K562 (cell line): ENCODE data around the gene RNASEH2A. TPM values are rescaled to one million over a fixed set of nuclear protein-coding genes. Genes with fewer than 3 reads are reported as not detected.

Experiments used
- HDAC2 ChIP-seq: fragments of 450-650 bp; IDR thresholded peaks from 2 replicates; pipeline ENCODE4 v1.6.1; 2016; ENCODE audit warnings: mild to moderate bottlenecking
- IFI16 ChIP-seq: fragments of 250-450 bp; sonication (Bioruptor Pico); IDR thresholded peaks from 2 replicates; pipeline ENCODE4 v2.1.2; 2022; ENCODE audit warnings: mild to moderate bottlenecking, inconsistent platforms
- JUND ChIP-seq, 2 experiments: IDR thresholded peaks; 2 replicates in 1 of 2; 3 replicates in 1 of 2; pipeline ENCODE4 v1.6.1; 2011; ENCODE audit warnings: borderline replicate concordance in 2 of 2, low read depth in 2 of 2, low read length in 2 of 2, improper control_type of control experiment in 1 of 2, missing biosample characterization in 1 of 2, missing genetic modification characterization in 1 of 2, missing genetic modification reagents in 1 of 2
- KLF6 ChIP-seq: fragments of 250-450 bp; sonication (Bioruptor Pico); IDR thresholded peaks from 2 replicates; pipeline ENCODE4 v1.4.0; 2020; ENCODE audit warnings: mild to moderate bottlenecking, moderate library complexity, borderline replicate concordance
- MTA1 ChIP-seq: fragments of 450-650 bp; IDR thresholded peaks from 2 replicates; pipeline ENCODE4 v1.6.1; 2017; ENCODE audit warnings: borderline replicate concordance
- NUFIP1 ChIP-seq: fragments of 450-650 bp; IDR thresholded peaks from 2 replicates; pipeline ENCODE4 v1.6.1; 2018; ENCODE audit not compliant: partially characterized antibody
- PPARD ChIP-seq: fragments of 250-450 bp; sonication (Bioruptor Pico); IDR thresholded peaks from 2 replicates; pipeline ENCODE4 v1.8.0; 2022; ENCODE audit warnings: inconsistent platforms, mild to moderate bottlenecking, moderate library complexity
- PRMT5 ChIP-seq: sonication (generic); formaldehyde crosslinking; IDR thresholded peaks from 2 replicates; pipeline ENCODE4 v1.5.0; 2020; ENCODE audit warnings: missing genetic modification reagents
- ZC3H4 ChIP-seq: sonication (generic); formaldehyde crosslinking; IDR thresholded peaks from 2 replicates; pipeline ENCODE4 v1.9.0; 2021; ENCODE audit warnings: missing genetic modification reagents, borderline replicate concordance
- ZC3H8 ChIP-seq: fragments of 450-650 bp; IDR thresholded peaks from 2 replicates; pipeline ENCODE4 v1.6.1; 2017
- ZNF436 ChIP-seq: fragments of 250-450, 450-650 bp; sonication (Bioruptor Pico); formaldehyde crosslinking; IDR thresholded peaks from 2 replicates; pipeline ENCODE4 v1.7.0; 2020; ENCODE audit warnings: mild to moderate bottlenecking
- ZNF57 ChIP-seq: fragments of 450-650 bp; formaldehyde crosslinking; IDR thresholded peaks from 2 replicates; pipeline ENCODE4 v1.4.0; 2020; ENCODE audit warnings: mild to moderate bottlenecking, moderate library complexity
- ZSCAN29 ChIP-seq: fragments of 450-650 bp; IDR thresholded peaks from 2 replicates; pipeline ENCODE4 v1.6.1; 2017
- polyA plus RNA-seq, 8 experiments: library from polyadenylated mRNA; depleted of rRNA in 4 of 8; stranded (reverse) in 5 of 8; unstranded in 3 of 8; fragments of >200 nt; fragmentation: Nextera tagmentation in 2 of 8; fragmentation: Illumina TruSeq in 1 of 8; extraction: Ambion mirVana in 2 of 8; extraction: Trizol in 1 of 8; gene quantifications; 2 replicates each; pipeline versions ENCODE4 v1.2.1 to v1.2.3, GENCODE V29; 2011 to 2014; ENCODE audit warnings: inconsistent platforms in 1 of 8, missing spikeins in 1 of 8
- total RNA-seq, 7 experiments: library from RNA; depleted of rRNA in 6 of 7; stranded (reverse); fragments of >200 nt in 6 of 7; fragmentation: Illumina TruSeq in 2 of 7; extraction: Trizol in 2 of 7; gene quantifications; 2 replicates each; pipeline versions ENCODE4 v1.2.1 to v1.2.3, GENCODE V29; 2011 to 2021; ENCODE audit warnings: low replicate concordance in 1 of 7
- TF ChIP-seq, protein P1 (sequence below), 2 experiments: fragments of 450-650 bp; conservative IDR thresholded peaks; 2 replicates each; pipeline ENCODE4 v1.6.1; 2017; ENCODE audit warnings: mild to moderate bottlenecking in 2 of 2, moderate library complexity in 2 of 2
- TF ChIP-seq, protein P2 (sequence below): sonication (generic); formaldehyde crosslinking; IDR thresholded peaks from 2 replicates; pipeline ENCODE4 v1.8.1; 2023; ENCODE audit warnings: mild to moderate bottlenecking, missing genetic modification reagents
- TF ChIP-seq, protein P3 (sequence below), 3 experiments: fragments of 200-800 bp in 1 of 3; fragments of 250-450 bp in 1 of 3; fragments of 450-650 bp in 1 of 3; sonication (Bioruptor Pico) in 1 of 3; sonication (Bioruptor generic) in 1 of 3; formaldehyde crosslinking in 1 of 3; IDR thresholded peaks; 2 replicates each; pipeline versions ENCODE4 v1.6.1 to v1.8.0; 2016 to 2022; ENCODE audit warnings: mild to moderate bottlenecking in 2 of 3, missing genetic modification characterization in 2 of 3, missing compliant biosample characterization in 1 of 3, moderate library complexity in 1 of 3
- TF ChIP-seq, protein P4 (sequence below): fragments of 250-450 bp; sonication (Bioruptor Pico); IDR thresholded peaks from 2 replicates; pipeline ENCODE4 v1.8.0; 2021; ENCODE audit warnings: mild to moderate bottlenecking, moderate library complexity

RNASEH2A gene
- total and polyA plus RNA-seq, 9 of the 15 experiments (the other 6 are each of a cell fraction or from before 2014, with no cell fraction given): 22.3 to 78.0 (median 61.7) TPM

- TF ChIP-seq JUND (IDR thresholded peaks at IDR 0.05; ENCODE audit: borderline replicate concordance, low read depth, low read length): peak; percentile 43; the same call in 1 of the 2 replicates
- TF ChIP-seq JUND (tag; IDR thresholded peaks at IDR 0.05; ENCODE audit: borderline replicate concordance, low read depth, low read length): no peak; the same call in 2 of the 3 replicates
- no peak for TF ChIP-seq PPARD
- no peak for TF ChIP-seq ZNF57
- TF ChIP-seq ZC3H4: no peak
- TF ChIP-seq, protein P1, sequence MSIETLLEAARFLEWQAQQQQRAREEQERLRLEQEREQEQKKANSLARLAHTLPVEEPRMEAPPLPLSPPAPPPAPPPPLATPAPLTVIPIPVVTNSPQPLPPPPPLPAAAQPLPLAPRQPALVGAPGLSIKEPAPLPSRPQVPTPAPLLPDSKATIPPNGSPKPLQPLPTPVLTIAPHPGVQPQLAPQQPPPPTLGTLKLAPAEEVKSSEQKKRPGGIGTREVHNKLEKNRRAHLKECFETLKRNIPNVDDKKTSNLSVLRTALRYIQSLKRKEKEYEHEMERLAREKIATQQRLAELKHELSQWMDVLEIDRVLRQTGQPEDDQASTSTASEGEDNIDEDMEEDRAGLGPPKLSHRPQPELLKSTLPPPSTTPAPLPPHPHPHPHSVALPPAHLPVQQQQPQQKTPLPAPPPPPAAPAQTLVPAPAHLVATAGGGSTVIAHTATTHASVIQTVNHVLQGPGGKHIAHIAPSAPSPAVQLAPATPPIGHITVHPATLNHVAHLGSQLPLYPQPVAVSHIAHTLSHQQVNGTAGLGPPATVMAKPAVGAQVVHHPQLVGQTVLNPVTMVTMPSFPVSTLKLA (conservative IDR thresholded peaks at IDR 0.05): peak in 1 of 2 experiments; percentile 42; a peak in 2 of 4 replicates
- TF ChIP-seq PRMT5 (CRISPR knock-in tag): no peak
- TF ChIP-seq, protein P2, sequence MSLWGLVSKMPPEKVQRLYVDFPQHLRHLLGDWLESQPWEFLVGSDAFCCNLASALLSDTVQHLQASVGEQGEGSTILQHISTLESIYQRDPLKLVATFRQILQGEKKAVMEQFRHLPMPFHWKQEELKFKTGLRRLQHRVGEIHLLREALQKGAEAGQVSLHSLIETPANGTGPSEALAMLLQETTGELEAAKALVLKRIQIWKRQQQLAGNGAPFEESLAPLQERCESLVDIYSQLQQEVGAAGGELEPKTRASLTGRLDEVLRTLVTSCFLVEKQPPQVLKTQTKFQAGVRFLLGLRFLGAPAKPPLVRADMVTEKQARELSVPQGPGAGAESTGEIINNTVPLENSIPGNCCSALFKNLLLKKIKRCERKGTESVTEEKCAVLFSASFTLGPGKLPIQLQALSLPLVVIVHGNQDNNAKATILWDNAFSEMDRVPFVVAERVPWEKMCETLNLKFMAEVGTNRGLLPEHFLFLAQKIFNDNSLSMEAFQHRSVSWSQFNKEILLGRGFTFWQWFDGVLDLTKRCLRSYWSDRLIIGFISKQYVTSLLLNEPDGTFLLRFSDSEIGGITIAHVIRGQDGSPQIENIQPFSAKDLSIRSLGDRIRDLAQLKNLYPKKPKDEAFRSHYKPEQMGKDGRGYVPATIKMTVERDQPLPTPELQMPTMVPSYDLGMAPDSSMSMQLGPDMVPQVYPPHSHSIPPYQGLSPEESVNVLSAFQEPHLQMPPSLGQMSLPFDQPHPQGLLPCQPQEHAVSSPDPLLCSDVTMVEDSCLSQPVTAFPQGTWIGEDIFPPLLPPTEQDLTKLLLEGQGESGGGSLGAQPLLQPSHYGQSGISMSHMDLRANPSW: no peak
- TF ChIP-seq ZSCAN29: no peak
- no peak for TF ChIP-seq IFI16
- TF ChIP-seq ZC3H8: no peak
- TF ChIP-seq MTA1: no peak
- TF ChIP-seq, protein P3, sequence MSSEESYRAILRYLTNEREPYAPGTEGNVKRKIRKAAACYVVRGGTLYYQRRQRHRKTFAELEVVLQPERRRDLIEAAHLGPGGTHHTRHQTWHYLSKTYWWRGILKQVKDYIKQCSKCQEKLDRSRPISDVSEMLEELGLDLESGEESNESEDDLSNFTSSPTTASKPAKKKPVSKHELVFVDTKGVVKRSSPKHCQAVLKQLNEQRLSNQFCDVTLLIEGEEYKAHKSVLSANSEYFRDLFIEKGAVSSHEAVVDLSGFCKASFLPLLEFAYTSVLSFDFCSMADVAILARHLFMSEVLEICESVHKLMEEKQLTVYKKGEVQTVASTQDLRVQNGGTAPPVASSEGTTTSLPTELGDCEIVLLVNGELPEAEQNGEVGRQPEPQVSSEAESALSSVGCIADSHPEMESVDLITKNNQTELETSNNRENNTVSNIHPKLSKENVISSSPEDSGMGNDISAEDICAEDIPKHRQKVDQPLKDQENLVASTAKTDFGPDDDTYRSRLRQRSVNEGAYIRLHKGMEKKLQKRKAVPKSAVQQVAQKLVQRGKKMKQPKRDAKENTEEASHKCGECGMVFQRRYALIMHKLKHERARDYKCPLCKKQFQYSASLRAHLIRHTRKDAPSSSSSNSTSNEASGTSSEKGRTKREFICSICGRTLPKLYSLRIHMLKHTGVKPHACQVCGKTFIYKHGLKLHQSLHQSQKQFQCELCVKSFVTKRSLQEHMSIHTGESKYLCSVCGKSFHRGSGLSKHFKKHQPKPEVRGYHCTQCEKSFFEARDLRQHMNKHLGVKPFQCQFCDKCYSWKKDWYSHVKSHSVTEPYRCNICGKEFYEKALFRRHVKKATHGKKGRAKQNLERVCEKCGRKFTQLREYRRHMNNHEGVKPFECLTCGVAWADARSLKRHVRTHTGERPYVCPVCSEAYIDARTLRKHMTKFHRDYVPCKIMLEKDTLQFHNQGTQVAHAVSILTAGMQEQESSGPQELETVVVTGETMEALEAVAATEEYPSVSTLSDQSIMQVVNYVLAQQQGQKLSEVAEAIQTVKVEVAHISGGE (CRISPR knock-in tag; IDR thresholded peaks at IDR 0.05): no peak
- TF ChIP-seq NUFIP1: no peak
- no peak for TF ChIP-seq ZNF436 (CRISPR knock-in tag)
- TF ChIP-seq KLF6 (CRISPR knock-in tag): no peak
- TF ChIP-seq, protein P4, sequence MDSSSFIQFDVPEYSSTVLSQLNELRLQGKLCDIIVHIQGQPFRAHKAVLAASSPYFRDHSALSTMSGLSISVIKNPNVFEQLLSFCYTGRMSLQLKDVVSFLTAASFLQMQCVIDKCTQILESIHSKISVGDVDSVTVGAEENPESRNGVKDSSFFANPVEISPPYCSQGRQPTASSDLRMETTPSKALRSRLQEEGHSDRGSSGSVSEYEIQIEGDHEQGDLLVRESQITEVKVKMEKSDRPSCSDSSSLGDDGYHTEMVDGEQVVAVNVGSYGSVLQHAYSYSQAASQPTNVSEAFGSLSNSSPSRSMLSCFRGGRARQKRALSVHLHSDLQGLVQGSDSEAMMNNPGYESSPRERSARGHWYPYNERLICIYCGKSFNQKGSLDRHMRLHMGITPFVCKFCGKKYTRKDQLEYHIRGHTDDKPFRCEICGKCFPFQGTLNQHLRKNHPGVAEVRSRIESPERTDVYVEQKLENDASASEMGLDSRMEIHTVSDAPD: no peak
- no peak for TF ChIP-seq HDAC2
Measured at GRCh38 chr19:12757544-12758274, 48.7 kb upstream of the RNASEH2A start (continued).
